ENCODE data around the gene NCAPG2.
A peak's percentile ranks its signal among the peaks of the same experiment; 100 is the strongest.

The NCAPG2 gene

GRCh38 chr7:158613481-158613880 lies 91.1 kb downstream of the NCAPG2 start:
- no CpG with 5 or more reads among the region's 2 CpGs for WGBS, 2 donors (ENCODE audit: extremely low coverage in 2 of 2, insufficient read length in 2 of 2, insufficient replicate concordance in 1 of 2)
- Histone ChIP-seq H3K79me1 (ENCODE audit: low read depth, low read length) (no peaks in the 10 kb centered on the region), H2BK12ac (ENCODE audit: low read length) (no peak overlapping the region), H4K8ac (ENCODE audit: low read depth, low read length) (no peak overlapping the region), H4K91ac (ENCODE audit: low read depth, low read length, poor library complexity) (no peak overlapping the region), H3K36me3 (replicated peaks in 1 of 2; ENCODE audit: control insufficient read depth in 2 of 2, insufficient read depth in 2 of 2, low read length in 2 of 2) (peaks cover 2 to 74% of the 10 kb centered on the region in 2 donors), H3K27me3 (ENCODE audit: control insufficient read depth in 3 of 3, insufficient read depth in 3 of 3, low read depth in 1 of 3, low read length in 3 of 3) (no peaks in the 10 kb centered on the region), H3K4me1 (ENCODE audit: control insufficient read depth in 2 of 2, insufficient read depth in 1 of 2, low read depth in 1 of 2, low read length in 2 of 2) (no peaks in the 10 kb centered on the region), H2AFZ (ENCODE audit: low read length) (no peak overlapping the region), H3K9me3 (replicated peaks in 1 of 2; ENCODE audit: control insufficient read depth in 2 of 2, insufficient read depth in 1 of 2, low read depth in 1 of 2, low read length in 2 of 2) (no peaks in the 10 kb centered on the region), H2BK15ac (ENCODE audit: low read length) (no peak overlapping the region), H3K4ac (ENCODE audit: low read length) (no peak overlapping the region), H3K9ac (ENCODE audit: low read depth, low read length, poor library complexity) (no peak overlapping the region), H3K27ac (replicated peaks; ENCODE audit: low read length) (no peak overlapping the region), H3K4me3 (ENCODE audit: low read length in 2 of 2) (no peak overlapping the region), H3K18ac (ENCODE audit: low read length) (no peak overlapping the region), H2BK5ac (ENCODE audit: low read length) (no peak overlapping the region), H3K14ac (ENCODE audit: low read length) (no peak overlapping the region), H2BK120ac (ENCODE audit: low read depth, low read length) (no peak overlapping the region), H3K23ac (ENCODE audit: low read depth, low read length, poor library complexity) (no peak overlapping the region), H3K4me2 (ENCODE audit: insufficient read depth, low read length, poor library complexity, severe bottlenecking) (no peak overlapping the region), H2AK5ac (ENCODE audit: low read depth, low read length) (no peak overlapping the region)
- DNase-seq (ENCODE audit: low spot score) = no peak

GRCh38 chr7:158612546-158612945 lies 92.1 kb downstream of the NCAPG2 start:
- no peak overlapping the region for H3K4me3 ChIP-seq (ENCODE audit: low read length in 2 of 2)
- H3K79me1 ChIP-seq (ENCODE audit: low read depth, low read length) = no peaks in the 10 kb centered on the region
- no peak overlapping the region for H2AK5ac ChIP-seq (ENCODE audit: low read depth, low read length)
- no peak overlapping the region for H3K4ac ChIP-seq (ENCODE audit: low read length)
- H3K4me2 ChIP-seq (ENCODE audit: insufficient read depth, low read length, poor library complexity, severe bottlenecking) = no peak overlapping the region
- WGBS, 2 donors (ENCODE audit: extremely low coverage in 2 of 2, insufficient read length in 2 of 2, insufficient replicate concordance in 1 of 2) = no CpG with 5 or more reads among the region's 4 CpGs
- H3K4me1 ChIP-seq (ENCODE audit: control insufficient read depth in 2 of 2, insufficient read depth in 1 of 2, low read depth in 1 of 2, low read length in 2 of 2) = no peaks in the 10 kb centered on the region
- no peak overlapping the region for H3K23ac ChIP-seq (ENCODE audit: low read depth, low read length, poor library complexity)
- no peak overlapping the region for H4K91ac ChIP-seq (ENCODE audit: low read depth, low read length, poor library complexity)
- H2BK15ac ChIP-seq (ENCODE audit: low read length) = no peak overlapping the region
- H3K9me3 ChIP-seq (replicated peaks in 1 of 2; ENCODE audit: control insufficient read depth in 2 of 2, insufficient read depth in 1 of 2, low read depth in 1 of 2, low read length in 2 of 2) = no peaks in the 10 kb centered on the region
- H3K36me3 ChIP-seq (replicated peaks in 1 of 2; ENCODE audit: control insufficient read depth in 2 of 2, insufficient read depth in 2 of 2, low read length in 2 of 2) = peaks cover 3 to 78% of the 10 kb centered on the region in 2 donors
- no peak overlapping the region for H3K14ac ChIP-seq (ENCODE audit: low read length)
- H2BK120ac ChIP-seq (ENCODE audit: low read depth, low read length) = no peak overlapping the region
- H3K18ac ChIP-seq (ENCODE audit: low read length) = no peak overlapping the region
- no peak overlapping the region for H4K8ac ChIP-seq (ENCODE audit: low read depth, low read length)
- no peak overlapping the region for H2BK12ac ChIP-seq (ENCODE audit: low read length)
- no peaks in the 10 kb centered on the region for H3K27me3 ChIP-seq (ENCODE audit: control insufficient read depth in 3 of 3, insufficient read depth in 3 of 3, low read depth in 1 of 3, low read length in 3 of 3)
- no peak overlapping the region for H2BK5ac ChIP-seq (ENCODE audit: low read length)
- H2AFZ ChIP-seq (ENCODE audit: low read length) = no peak overlapping the region
- H3K27ac ChIP-seq (replicated peaks; ENCODE audit: low read length) = no peak overlapping the region
- no peak overlapping the region for H3K9ac ChIP-seq (ENCODE audit: low read depth, low read length, poor library complexity)
- DNase-seq (ENCODE audit: low spot score) = no peak

- Histone ChIP-seq H3K18ac (ENCODE audit: low read length) (no peak overlapping the region), H4K91ac (ENCODE audit: low read depth, low read length, poor library complexity) (no peak overlapping the region), H2BK12ac (ENCODE audit: low read length) (no peak overlapping the region), H3K9me3 (replicated peaks in 1 of 2; ENCODE audit: control insufficient read depth in 2 of 2, insufficient read depth in 1 of 2, low read depth in 1 of 2, low read length in 2 of 2) (no peaks in the 10 kb centered on the region), H3K27me3 (ENCODE audit: control insufficient read depth in 3 of 3, insufficient read depth in 3 of 3, low read depth in 1 of 3, low read length in 3 of 3) (no peaks in the 10 kb centered on the region), H2BK120ac (ENCODE audit: low read depth, low read length) (no peak overlapping the region), H3K14ac (ENCODE audit: low read length) (no peak overlapping the region), H2AFZ (ENCODE audit: low read length) (no peak overlapping the region), H3K4me3 (ENCODE audit: low read length in 2 of 2) (no peak overlapping the region), H4K8ac (ENCODE audit: low read depth, low read length) (no peak overlapping the region), H3K27ac (replicated peaks; ENCODE audit: low read length) (no peak overlapping the region), H2BK5ac (ENCODE audit: low read length) (no peak overlapping the region), H3K9ac (ENCODE audit: low read depth, low read length, poor library complexity) (no peak overlapping the region), H3K23ac (ENCODE audit: low read depth, low read length, poor library complexity) (no peak overlapping the region), H2BK15ac (ENCODE audit: low read length) (no peak overlapping the region), H3K79me1 (ENCODE audit: low read depth, low read length) (no peaks in the 10 kb centered on the region), H3K4me2 (ENCODE audit: insufficient read depth, low read length, poor library complexity, severe bottlenecking) (no peak overlapping the region), H3K36me3 (replicated peaks in 1 of 2; ENCODE audit: control insufficient read depth in 2 of 2, insufficient read depth in 2 of 2, low read length in 2 of 2) (peaks cover 7 to 87% of the 10 kb centered on the region in 2 donors), H2AK5ac (ENCODE audit: low read depth, low read length) (no peak overlapping the region), H3K4ac (ENCODE audit: low read length) (no peak overlapping the region), H3K4me1 (ENCODE audit: control insufficient read depth in 2 of 2, insufficient read depth in 1 of 2, low read depth in 1 of 2, low read length in 2 of 2) (no peaks in the 10 kb centered on the region)
- no CpG with 5 or more reads among the region's 8 CpGs for WGBS, 2 donors (ENCODE audit: extremely low coverage in 2 of 2, insufficient read length in 2 of 2, insufficient replicate concordance in 1 of 2)
- no peak for DNase-seq (ENCODE audit: low spot score)
Observed at GRCh38 chr7:158611541-158611940, 93.1 kb downstream of the NCAPG2 start.

GRCh38 chr7:158609313-158609974 lies 95.2 kb downstream of the NCAPG2 start:
- Histone ChIP-seq H3K18ac (ENCODE audit: low read length) (peak overlapping the region; percentile 25), H3K36me3 (replicated peaks in 1 of 2; ENCODE audit: control insufficient read depth in 2 of 2, insufficient read depth in 2 of 2, low read length in 2 of 2) (peaks cover 8 to 78% of the 10 kb centered on the region in 2 donors), H3K4me1 (ENCODE audit: control insufficient read depth in 2 of 2, insufficient read depth in 1 of 2, low read depth in 1 of 2, low read length in 2 of 2) (no peaks in the 10 kb centered on the region), H2BK120ac (ENCODE audit: low read depth, low read length) (no peak overlapping the region), H2AK5ac (ENCODE audit: low read depth, low read length) (no peak overlapping the region), H3K27me3 (ENCODE audit: control insufficient read depth in 3 of 3, insufficient read depth in 3 of 3, low read depth in 1 of 3, low read length in 3 of 3) (no peaks in the 10 kb centered on the region), H3K4me2 (ENCODE audit: insufficient read depth, low read length, poor library complexity, severe bottlenecking) (no peak overlapping the region), H2BK12ac (ENCODE audit: low read length) (no peak overlapping the region), H3K4me3 (ENCODE audit: low read length in 2 of 2) (no peak overlapping the region), H2AFZ (ENCODE audit: low read length) (no peak overlapping the region), H2BK15ac (ENCODE audit: low read length) (no peak overlapping the region), H3K14ac (ENCODE audit: low read length) (no peak overlapping the region), H3K9ac (ENCODE audit: low read depth, low read length, poor library complexity) (no peak overlapping the region), H3K23ac (ENCODE audit: low read depth, low read length, poor library complexity) (no peak overlapping the region), H3K4ac (ENCODE audit: low read length) (no peak overlapping the region), H4K91ac (ENCODE audit: low read depth, low read length, poor library complexity) (no peak overlapping the region), H3K27ac (replicated peaks; ENCODE audit: low read length) (no peak overlapping the region), H2BK5ac (ENCODE audit: low read length) (no peak overlapping the region), H3K79me1 (ENCODE audit: low read depth, low read length) (no peaks in the 10 kb centered on the region), H3K9me3 (replicated peaks in 1 of 2; ENCODE audit: control insufficient read depth in 2 of 2, insufficient read depth in 1 of 2, low read depth in 1 of 2, low read length in 2 of 2) (no peaks in the 10 kb centered on the region), H4K8ac (ENCODE audit: low read depth, low read length) (no peak overlapping the region)
- DNase-seq (ENCODE audit: low spot score) = no peak
- WGBS, 2 donors (ENCODE audit: extremely low coverage in 2 of 2, insufficient read length in 2 of 2, insufficient replicate concordance in 1 of 2) = 100% methylated on average over 2 to 6 of the region's 7 CpGs

All from neuronal stem cell (in vitro differentiated cells).